HG03060 (cell line): ENCODE data around the gene DIPK2B.

Experiments
- ATAC-seq: cut with Tn5 transposase; IDR thresholded peaks from one replicate; pipeline ENCODE4 v1.9.1; 2021; ENCODE audit warnings: low read depth, moderate number of reproducible peaks; ENCODE audit not compliant: unreplicated experiment

DIPK2B gene, protein sequence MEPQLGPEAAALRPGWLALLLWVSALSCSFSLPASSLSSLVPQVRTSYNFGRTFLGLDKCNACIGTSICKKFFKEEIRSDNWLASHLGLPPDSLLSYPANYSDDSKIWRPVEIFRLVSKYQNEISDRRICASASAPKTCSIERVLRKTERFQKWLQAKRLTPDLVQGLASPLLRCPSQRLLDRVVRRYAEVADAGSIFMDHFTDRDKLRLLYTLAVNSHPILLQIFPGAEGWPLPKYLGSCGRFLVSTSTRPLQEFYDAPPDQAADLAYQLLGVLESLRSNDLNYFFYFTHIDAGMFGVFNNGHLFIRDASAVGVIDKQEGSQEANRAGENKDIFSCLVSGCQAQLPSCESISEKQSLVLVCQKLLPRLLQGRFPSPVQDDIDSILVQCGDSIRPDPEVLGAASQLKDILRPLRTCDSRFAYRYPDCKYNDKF

GRCh38 chrX:45200741-45201234, at the start of gene DIPK2B:
Gene DIPK2B, minus strand, starts transcription at chrX:45200876. Its CDS starts 50 bp downstream, at chrX:45200826.
- no peak for ATAC-seq

- ATAC-seq: no peak
Measured at GRCh38 chrX:45240301-45240700, 39.6 kb upstream of the DIPK2B start.

- no peak for ATAC-seq
Measured at GRCh38 chrX:45238489-45238888, 37.8 kb upstream of the DIPK2B start.

- no peak for ATAC-seq
Measured at GRCh38 chrX:45233531-45233930, 32.9 kb upstream of the DIPK2B start.

GRCh38 chrX:45232139-45232538, 31.5 kb upstream of the DIPK2B start:
- no peak for ATAC-seq

DNA sequence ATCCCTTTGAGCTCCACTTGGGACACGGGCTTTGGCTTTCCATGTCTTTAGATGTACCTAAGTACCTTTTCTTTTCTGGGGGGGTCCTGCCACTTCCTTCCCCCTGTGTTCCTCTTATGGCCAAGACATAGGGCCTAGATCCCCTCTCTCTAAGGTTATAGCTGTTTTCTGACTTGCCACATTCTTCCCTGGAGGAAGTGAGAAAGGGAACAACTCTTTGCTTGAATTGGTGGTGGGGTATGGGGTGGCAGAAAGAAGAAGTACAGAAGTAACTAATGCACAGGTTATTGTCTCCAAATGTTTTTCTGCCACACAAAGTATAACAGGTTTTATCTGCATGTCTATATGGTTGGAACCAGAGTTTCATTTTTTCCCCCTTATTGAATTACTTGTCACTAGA, 29.7 kb upstream of the DIPK2B start:
- no peak for ATAC-seq

DNA sequence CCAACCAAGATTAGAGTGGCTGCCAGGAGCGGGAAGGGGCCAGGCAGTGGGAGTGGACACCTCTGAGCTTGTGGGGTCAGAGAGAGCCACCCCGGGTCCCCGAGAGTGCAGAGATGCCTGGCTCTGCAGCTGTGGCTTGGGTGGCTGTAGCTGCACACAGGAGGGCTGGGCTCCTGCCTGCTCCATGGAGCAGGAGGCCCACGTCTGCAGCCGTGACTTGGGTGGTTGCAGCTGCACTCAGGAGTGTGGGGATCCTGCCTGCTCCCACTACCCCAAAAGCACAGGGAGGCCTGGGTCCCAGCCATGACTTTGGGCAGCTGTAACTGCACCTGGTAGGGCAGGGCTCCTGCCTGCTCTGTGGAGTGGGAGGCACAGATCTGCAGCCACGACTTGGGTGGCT, 28.7 kb upstream of the DIPK2B start:
- no peak for ATAC-seq

GRCh38 chrX:45228126-45228525, 27.4 kb upstream of the DIPK2B start:
- no peak for ATAC-seq

GRCh38 chrX:45208121-45208856, 7.6 kb upstream of the DIPK2B start:
- no peak for ATAC-seq

GRCh38 chrX:45202171-45202570, 1.5 kb upstream of the DIPK2B start:
- ATAC-seq: no peak

DNA sequence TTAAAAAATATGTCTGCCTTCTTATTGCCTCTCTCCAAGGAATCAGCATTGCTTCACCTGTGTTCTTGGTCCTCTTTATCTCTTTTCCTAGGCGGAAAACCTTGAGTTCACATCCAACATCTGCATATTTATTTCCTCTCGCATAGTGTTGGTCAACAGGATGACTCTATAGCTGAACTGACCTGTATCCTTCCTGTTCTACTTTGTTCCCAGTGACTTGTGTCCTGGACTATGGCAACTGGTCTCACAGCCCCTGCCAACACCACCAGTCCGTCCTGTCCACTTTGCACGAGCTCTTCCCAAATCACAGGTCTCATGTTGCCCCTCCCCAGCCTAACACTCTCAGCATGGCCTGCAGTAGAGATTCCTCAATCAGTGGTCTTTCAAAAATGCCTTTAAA, 2.0 kb downstream of the DIPK2B start:
- no peak for ATAC-seq

- no peak for ATAC-seq
Measured at GRCh38 chrX:45198301-45198700, 2.4 kb downstream of the DIPK2B start.

GRCh38 chrX:45196701-45197100, 4.0 kb downstream of the DIPK2B start:
- no peak for ATAC-seq

GRCh38 chrX:45191820-45192409, 8.8 kb downstream of the DIPK2B start:
- ATAC-seq: no peak

- no peak for ATAC-seq
Measured at GRCh38 chrX:45191383-45191782, 9.3 kb downstream of the DIPK2B start.

DNA sequence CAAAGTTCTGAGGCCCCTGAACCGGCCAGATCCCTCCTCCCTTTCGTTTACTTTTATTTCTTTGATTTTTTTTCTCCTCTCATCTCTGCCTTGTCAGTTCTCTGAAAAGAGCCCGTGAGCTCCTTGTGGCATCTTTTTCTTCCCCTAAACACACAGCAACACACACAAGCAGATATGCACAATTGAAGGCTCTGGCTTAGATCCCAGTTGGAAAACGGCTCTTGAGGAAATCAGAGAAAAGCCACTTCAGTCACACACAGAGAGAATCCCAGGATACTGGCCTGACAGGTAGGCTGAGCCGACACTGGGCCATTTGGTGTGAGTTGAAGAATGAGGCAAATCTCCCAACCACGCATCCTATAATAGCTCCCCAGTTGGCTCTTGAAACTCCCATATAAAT, 12.9 kb downstream of the DIPK2B start:
- ATAC-seq: no peak

DNA sequence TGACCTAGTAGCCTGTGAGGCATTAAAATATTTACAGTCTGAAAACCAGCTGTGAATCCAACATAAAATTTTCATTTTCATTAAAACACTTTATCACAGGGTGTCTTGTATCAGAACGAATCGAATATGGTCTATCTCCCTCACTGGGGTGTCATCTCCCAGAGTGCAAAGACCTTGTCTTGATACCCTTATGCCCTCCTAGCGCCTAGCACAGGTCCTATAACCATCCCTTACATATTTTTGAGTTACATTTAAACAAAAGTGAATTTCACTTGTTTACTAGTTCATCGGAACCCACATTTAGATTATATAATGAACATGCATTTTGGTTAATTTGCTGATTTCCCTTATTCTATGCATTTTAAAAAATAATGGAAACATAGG, 14.0 kb downstream of the DIPK2B start:
- no peak for ATAC-seq

GRCh38 chrX:45184211-45184610, 16.5 kb downstream of the DIPK2B start:
- no peak for ATAC-seq

GRCh38 chrX:45172890-45173289, 27.8 kb downstream of the DIPK2B start:
- no peak for ATAC-seq

GRCh38 chrX:45166781-45167180, 33.9 kb downstream of the DIPK2B start:
- ATAC-seq: no peak

GRCh38 chrX:45165726-45166125, 35.0 kb downstream of the DIPK2B start:
- no peak for ATAC-seq
